Trophoblast cell (in vitro differentiated cells and primary cell): ENCODE results near the gene THSD4.

Experiments used
- DNase-seq, 2 donors: peaks; one replicate each; pipeline ENCODE4 v3.0.0-alpha.2; 2016
- H2AFZ ChIP-seq: 2 replicates; pipeline ENCODE4 v1.6.1; 2013; ENCODE audit warnings: low read length, moderate library complexity, mild to moderate bottlenecking; ENCODE audit not compliant: insufficient read depth, poor library complexity
- H2AK5ac ChIP-seq: 2 replicates; pipeline ENCODE4 v1.6.1; 2013; ENCODE audit warnings: mild to moderate bottlenecking, low read length
- H2BK120ac ChIP-seq: 2 replicates; pipeline ENCODE4 v1.6.1; 2013; ENCODE audit warnings: low read length, mild to moderate bottlenecking, moderate library complexity; ENCODE audit not compliant: insufficient read depth, poor library complexity
- H2BK12ac ChIP-seq: 2 replicates; pipeline ENCODE4 v1.6.1; 2013; ENCODE audit warnings: mild to moderate bottlenecking, low read length, moderate library complexity
- H2BK5ac ChIP-seq: 2 replicates; pipeline ENCODE4 v1.6.1; 2013; ENCODE audit warnings: low read length, low read depth, moderate library complexity, mild to moderate bottlenecking; ENCODE audit not compliant: poor library complexity
- H3K14ac ChIP-seq: 2 replicates; pipeline ENCODE4 v1.6.1; 2013; ENCODE audit warnings: mild to moderate bottlenecking, low read length
- H3K18ac ChIP-seq: 2 replicates; pipeline ENCODE4 v1.6.1; 2013; ENCODE audit warnings: mild to moderate bottlenecking, low read length
- H3K23ac ChIP-seq: 2 replicates; pipeline ENCODE4 v1.6.1; 2013; ENCODE audit warnings: low read length
- H3K27ac ChIP-seq: 2 replicates; pipeline ENCODE4 v1.5.1; 2013; ENCODE audit warnings: low read depth, mild to moderate bottlenecking, inconsistent platforms, low read length, moderate library complexity
- H3K27me3 ChIP-seq: 2 replicates; pipeline ENCODE4 v1.6.1; 2013; ENCODE audit warnings: inconsistent platforms, mild to moderate bottlenecking, low read length, moderate library complexity; ENCODE audit not compliant: insufficient read depth
- H3K36me3 ChIP-seq, 2 experiments: 1 replicate in 1 of 2; 2 replicates in 1 of 2; pipeline ENCODE4 v1.6.1; 2013; ENCODE audit warnings: low read length in 2 of 2, mild to moderate bottlenecking in 2 of 2, moderate library complexity in 1 of 2; ENCODE audit not compliant: insufficient read depth in 2 of 2, control insufficient read depth in 1 of 2
- H3K4ac ChIP-seq: 2 replicates; pipeline ENCODE4 v1.6.1; 2013; ENCODE audit warnings: low read depth, mild to moderate bottlenecking, low read length, moderate library complexity
- H3K4me1 ChIP-seq, 2 experiments: 1 replicate in 1 of 2; 2 replicates in 1 of 2; pipeline ENCODE4 v1.6.1; 2013; ENCODE audit warnings: low read length in 2 of 2, mild to moderate bottlenecking in 2 of 2, moderate library complexity in 1 of 2; ENCODE audit not compliant: insufficient read depth in 2 of 2, control insufficient read depth in 1 of 2
- H3K4me2 ChIP-seq: 2 replicates; pipeline ENCODE4 v1.6.1; 2013; ENCODE audit warnings: inconsistent platforms, mild to moderate bottlenecking, low read length, moderate library complexity
- H3K4me3 ChIP-seq: 2 replicates; pipeline ENCODE4 v1.5.1; 2013; ENCODE audit warnings: mild to moderate bottlenecking, low read depth, low read length, inconsistent platforms
- H3K79me1 ChIP-seq: one replicate; pipeline ENCODE4 v1.6.1; 2013; ENCODE audit warnings: low read length
- H3K79me2 ChIP-seq: 2 replicates; pipeline ENCODE4 v1.6.1; 2013; ENCODE audit warnings: low read length, mild to moderate bottlenecking; ENCODE audit not compliant: control insufficient read depth, insufficient read depth, poor library complexity
- H3K9ac ChIP-seq: 2 replicates; pipeline ENCODE4 v1.6.1; 2013; ENCODE audit warnings: mild to moderate bottlenecking, low read length
- H3K9me3 ChIP-seq: 2 replicates; pipeline ENCODE4 v1.6.1; 2013; ENCODE audit warnings: low read depth, mild to moderate bottlenecking, control low read depth, inconsistent platforms, low read length; ENCODE audit not compliant: insufficient read depth
- H4K12ac ChIP-seq: 2 replicates; pipeline ENCODE4 v1.6.1; 2013; ENCODE audit warnings: low read depth, mild to moderate bottlenecking, low read length, moderate library complexity
- H4K8ac ChIP-seq: 2 replicates; pipeline ENCODE4 v1.6.1; 2013; ENCODE audit warnings: low read depth, mild to moderate bottlenecking, low read length, moderate library complexity
- H4K91ac ChIP-seq: one replicate; pipeline ENCODE4 v1.6.1; 2013; ENCODE audit warnings: low read depth, mild to moderate bottlenecking, low read length, moderate library complexity
- WGBS: extraction: QIAGEN DNeasy Blood & Tissue Kit; methylation state at CpG from one replicate; pipeline ENCODE4 v1.1.7; 2013; ENCODE audit warnings: missing lambda C conversion rate; ENCODE audit not compliant: insufficient read length, insufficient coverage; ENCODE audit errors: extremely low coverage; 5-methylcytosine and 5-hydroxymethylcytosine counted together

The THSD4 gene

GRCh38 chr15:71565006-71565405, 449.7 kb downstream of the THSD4 start:
- Histone ChIP-seq H2BK120ac (no peak overlapping the region), H3K18ac (no peak overlapping the region)

GRCh38 chr15:71565631-71566160, 450.4 kb downstream of the THSD4 start:
- no peak overlapping the region for H2BK12ac ChIP-seq
- no peaks in the 10 kb centered on the region for H3K36me3 ChIP-seq
- H4K8ac ChIP-seq = no peak overlapping the region
- no peak overlapping the region for H3K4ac ChIP-seq
- no peak overlapping the region for H3K23ac ChIP-seq
- no peaks in the 10 kb centered on the region for H3K4me1 ChIP-seq
- H2BK120ac ChIP-seq = no peak overlapping the region
- DNase-seq = no peak
- no peaks in the 10 kb centered on the region for H3K27me3 ChIP-seq
- no peak overlapping the region for H2BK5ac ChIP-seq
- no peak overlapping the region for H4K12ac ChIP-seq
- no peak overlapping the region for H3K4me3 ChIP-seq
- no CpG with 5 or more reads among the region's 3 CpGs for WGBS
- no peak overlapping the region for H3K27ac ChIP-seq
- H3K9ac ChIP-seq = no peak overlapping the region
- H4K91ac ChIP-seq = no peak overlapping the region
- H3K4me2 ChIP-seq = no peak overlapping the region
- H3K14ac ChIP-seq = no peak overlapping the region
- H3K79me2 ChIP-seq = no peaks in the 10 kb centered on the region
- no peak overlapping the region for H2AK5ac ChIP-seq
- no peaks in the 10 kb centered on the region for H3K79me1 ChIP-seq
- H3K18ac ChIP-seq = no peak overlapping the region
- no peak overlapping the region for H2AFZ ChIP-seq
- no peaks in the 10 kb centered on the region for H3K9me3 ChIP-seq

More at GRCh38 chr15:71565006-71565405, 449.7 kb downstream of the THSD4 start:
- no CpG with 5 or more reads among the region's 1 CpG for WGBS
- Histone ChIP-seq H3K79me2 (no peaks in the 10 kb centered on the region), H3K23ac (no peak overlapping the region), H3K4me3 (no peak overlapping the region), H2AFZ (no peak overlapping the region), H2BK12ac (no peak overlapping the region), H2AK5ac (no peak overlapping the region), H3K9me3 (no peaks in the 10 kb centered on the region), H4K91ac (no peak overlapping the region), H3K14ac (no peak overlapping the region), H3K36me3 (no peaks in the 10 kb centered on the region), H3K9ac (no peak overlapping the region), H4K8ac (no peak overlapping the region), H3K4me2 (no peak overlapping the region), H3K4me1 (no peaks in the 10 kb centered on the region), H3K79me1 (no peaks in the 10 kb centered on the region), H2BK5ac (no peak overlapping the region), H3K27me3 (no peaks in the 10 kb centered on the region), H3K4ac (no peak overlapping the region), H4K12ac (no peak overlapping the region), H3K27ac (no peak overlapping the region)
- no peak for DNase-seq

- Histone ChIP-seq H3K23ac (no peak overlapping the region), H2BK5ac (no peak overlapping the region), H3K4ac (no peak overlapping the region), H3K79me1 (no peaks in the 10 kb centered on the region), H3K27ac (no peak overlapping the region), H3K9me3 (peaks cover 2% of the 10 kb centered on the region), H4K12ac (no peak overlapping the region), H2AK5ac (no peak overlapping the region), H2BK12ac (no peak overlapping the region), H3K36me3 (no peaks in the 10 kb centered on the region), H3K14ac (no peak overlapping the region), H3K4me3 (no peak overlapping the region), H4K91ac (no peak overlapping the region), H3K27me3 (no peaks in the 10 kb centered on the region), H3K79me2 (no peaks in the 10 kb centered on the region), H3K18ac (no peak overlapping the region), H3K9ac (no peak overlapping the region), H4K8ac (no peak overlapping the region), H2AFZ (no peak overlapping the region), H3K4me2 (no peak overlapping the region), H3K4me1 (no peaks in the 10 kb centered on the region), H2BK120ac (no peak overlapping the region)
- no peak for DNase-seq
- WGBS = no CpG with 5 or more reads among the region's 3 CpGs
Observed at GRCh38 chr15:71566226-71566625, 451.0 kb downstream of the THSD4 start.

- peaks cover 2% of the 10 kb centered on the region for H3K9me3 ChIP-seq
- H2AK5ac ChIP-seq = no peak overlapping the region
- no peak overlapping the region for H3K14ac ChIP-seq
- H3K9ac ChIP-seq = no peak overlapping the region
- H3K79me1 ChIP-seq = no peaks in the 10 kb centered on the region
- H2BK120ac ChIP-seq = no peak overlapping the region
- H3K4ac ChIP-seq = no peak overlapping the region
- no peak overlapping the region for H2BK5ac ChIP-seq
- no peak overlapping the region for H3K27ac ChIP-seq
- H4K8ac ChIP-seq = no peak overlapping the region
- H4K91ac ChIP-seq = no peak overlapping the region
- no peaks in the 10 kb centered on the region for H3K36me3 ChIP-seq
- no peaks in the 10 kb centered on the region for H3K4me1 ChIP-seq
- DNase-seq = no peak
- no peak overlapping the region for H3K23ac ChIP-seq
- H3K27me3 ChIP-seq = no peaks in the 10 kb centered on the region
- H3K79me2 ChIP-seq = no peaks in the 10 kb centered on the region
- no peak overlapping the region for H2AFZ ChIP-seq
- WGBS = no CpG with 5 or more reads among the region's 3 CpGs
- H2BK12ac ChIP-seq = no peak overlapping the region
- H3K4me2 ChIP-seq = no peak overlapping the region
- no peak overlapping the region for H3K18ac ChIP-seq
- H3K4me3 ChIP-seq = no peak overlapping the region
- no peak overlapping the region for H4K12ac ChIP-seq
Observed at GRCh38 chr15:71567173-71567572, 451.9 kb downstream of the THSD4 start.
